AG08395 (cell line): ENCODE measurements around the gene ARNT2.
"Not testable (repeated sequence)": the region's sequence is repeated elsewhere in the genome, so short reads cannot be mapped to it uniquely, and the experiment has no call there.

Experiments
- DNase-seq: peaks from one replicate; pipeline ENCODE4 v3.0.0; 2012; ENCODE audit warnings: mixed read lengths, low spot score

The ARNT2 gene

GRCh38 chr15:80615783-80616391, 211.7 kb downstream of the ARNT2 start:
- peak; percentile 70 for DNase-seq

GRCh38 chr15:80618685-80619400, 214.7 kb downstream of the ARNT2 start:
- DNase-seq, result peak; percentile 39

DNA sequence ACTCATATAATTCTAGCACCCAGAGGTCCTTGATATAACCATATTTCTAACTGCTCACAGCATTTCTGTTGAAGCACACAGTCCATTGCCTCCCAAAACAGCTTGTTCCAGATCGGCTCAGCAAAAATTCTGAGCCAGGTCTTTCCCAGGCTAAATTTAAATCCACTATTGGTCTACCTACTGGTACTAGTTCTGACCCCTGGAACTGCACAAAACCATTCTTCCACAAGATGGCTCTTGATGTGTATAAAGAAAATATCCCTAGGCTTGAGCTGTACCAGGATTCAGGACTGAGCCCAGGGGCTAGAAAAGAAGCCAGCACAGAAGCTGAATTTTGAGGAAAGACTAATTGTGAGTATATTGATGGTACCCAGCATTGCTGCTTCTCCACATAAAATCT, 215.5 kb downstream of the ARNT2 start:
- peak; percentile 43 for DNase-seq

DNA sequence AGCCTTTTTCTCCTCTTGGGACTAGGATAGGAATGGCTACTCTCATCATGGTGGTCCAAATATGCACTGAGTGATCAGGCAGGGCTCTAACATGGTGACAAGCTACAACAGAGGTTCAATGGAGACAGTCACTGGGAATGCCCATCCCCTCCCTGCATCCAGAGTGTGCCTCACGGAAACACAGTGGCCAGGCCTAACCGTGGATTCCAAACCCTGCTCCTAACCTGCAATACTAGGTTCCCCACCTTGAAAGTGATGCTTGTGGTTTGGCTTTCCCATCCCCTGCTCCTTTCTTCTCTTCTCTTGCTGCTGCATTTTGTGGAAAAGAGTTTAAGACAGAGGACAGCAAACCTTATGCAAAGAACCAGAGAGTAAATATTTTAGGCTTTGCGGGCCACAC, 216.0 kb downstream of the ARNT2 start:
- DNase-seq, result no peak

- no peak for DNase-seq
Observed at GRCh38 chr15:80620931-80621330, 216.7 kb downstream of the ARNT2 start.

- no peak for DNase-seq
Observed at GRCh38 chr15:80626643-80627120, 222.5 kb downstream of the ARNT2 start.

GRCh38 chr15:80629355-80629754, 225.2 kb downstream of the ARNT2 start:
- DNase-seq, result no peak

DNA sequence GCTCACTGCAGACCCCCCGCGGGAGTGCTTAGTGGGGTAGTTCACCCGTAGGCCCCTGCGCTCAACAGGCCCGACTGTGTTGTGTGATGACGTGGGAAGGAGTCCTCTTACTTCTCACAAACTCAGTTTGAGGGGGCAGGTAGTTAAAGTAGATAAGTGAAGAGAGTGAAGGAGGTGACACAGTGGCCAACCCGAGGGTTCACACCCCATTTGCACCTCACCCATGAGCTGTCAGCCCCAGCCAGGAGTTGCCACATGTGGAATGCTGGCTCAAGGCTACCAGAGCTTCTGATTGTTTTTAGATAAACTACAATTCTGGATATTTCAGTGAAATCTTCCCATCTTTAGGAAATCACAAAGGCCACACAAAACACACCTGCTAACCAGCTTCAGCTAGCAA, 226.8 kb downstream of the ARNT2 start:
- no peak for DNase-seq

GRCh38 chr15:80633221-80633620, 229.0 kb downstream of the ARNT2 start:
- DNase-seq, result no peak

DNA sequence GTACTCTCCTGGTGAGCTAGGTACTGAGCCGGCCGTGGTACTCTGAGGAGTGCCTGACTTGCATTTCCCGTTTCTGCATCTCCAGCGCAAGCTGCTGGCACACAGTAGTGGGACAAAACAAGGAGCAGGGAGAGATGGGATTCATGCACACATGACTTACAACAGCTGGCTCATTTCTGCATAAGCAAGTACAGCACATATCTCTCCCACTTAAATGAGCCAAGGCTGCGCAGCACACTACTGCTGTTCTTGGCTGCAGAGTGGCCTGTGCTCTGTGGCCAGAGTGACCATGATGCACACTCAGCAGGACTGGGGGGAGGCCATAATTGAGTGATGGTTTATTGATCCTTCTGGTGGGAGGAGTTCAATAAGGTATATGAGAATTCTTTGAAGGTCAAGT, 231.8 kb downstream of the ARNT2 start:
- DNase-seq, result no peak

DNA sequence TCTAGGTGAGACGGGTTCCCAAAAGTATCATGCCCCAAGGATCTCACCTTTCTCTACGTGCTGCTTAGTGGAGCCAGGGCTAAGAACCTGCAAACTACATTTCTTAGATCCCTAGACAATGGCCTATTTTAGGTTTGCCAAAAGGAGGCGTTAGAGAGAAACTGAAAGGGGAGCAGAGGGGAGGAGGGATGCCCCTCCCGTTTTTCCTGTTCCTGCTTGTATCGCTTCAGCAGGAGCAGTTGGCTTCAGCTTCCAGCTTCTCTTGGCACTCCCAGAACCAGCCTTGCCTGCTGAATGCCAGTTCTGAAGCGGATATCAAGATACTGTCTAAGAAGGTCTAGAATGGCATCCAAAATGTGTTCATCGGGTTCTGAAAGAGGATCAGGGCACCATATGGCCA, 232.5 kb downstream of the ARNT2 start:
- DNase-seq, result no peak

- DNase-seq, result no peak
Observed at GRCh38 chr15:80637747-80638146, 233.6 kb downstream of the ARNT2 start.

DNA sequence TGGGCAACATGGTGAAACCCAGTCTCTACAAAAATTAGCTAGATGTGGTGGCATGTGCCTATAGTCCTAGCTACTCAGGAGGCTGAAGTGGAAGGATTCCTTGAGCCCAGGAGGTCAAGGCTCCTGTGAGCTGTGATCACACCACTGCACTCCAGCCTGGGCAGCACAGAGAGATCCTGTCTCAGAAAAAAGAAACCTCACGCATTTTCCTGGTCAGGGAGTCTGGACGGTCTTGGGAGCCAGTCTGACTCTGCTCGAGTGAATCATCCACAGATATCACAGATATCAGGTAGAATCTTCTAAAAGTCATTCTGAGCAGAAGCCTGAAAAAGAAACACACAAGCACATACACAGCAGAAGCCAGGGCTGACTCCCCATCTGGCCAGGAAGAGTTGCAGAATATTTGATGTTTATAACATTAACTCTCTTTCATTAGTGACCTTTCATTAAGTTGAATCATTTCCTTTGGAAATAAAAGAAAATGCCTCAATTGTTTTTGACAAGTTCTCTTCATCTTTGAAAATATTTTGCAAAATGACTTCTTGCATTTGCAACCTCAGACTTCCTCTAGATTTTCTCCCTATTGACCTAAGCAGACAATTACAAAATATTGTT, 234.5 kb downstream of the ARNT2 start:
- no peak for DNase-seq

DNA sequence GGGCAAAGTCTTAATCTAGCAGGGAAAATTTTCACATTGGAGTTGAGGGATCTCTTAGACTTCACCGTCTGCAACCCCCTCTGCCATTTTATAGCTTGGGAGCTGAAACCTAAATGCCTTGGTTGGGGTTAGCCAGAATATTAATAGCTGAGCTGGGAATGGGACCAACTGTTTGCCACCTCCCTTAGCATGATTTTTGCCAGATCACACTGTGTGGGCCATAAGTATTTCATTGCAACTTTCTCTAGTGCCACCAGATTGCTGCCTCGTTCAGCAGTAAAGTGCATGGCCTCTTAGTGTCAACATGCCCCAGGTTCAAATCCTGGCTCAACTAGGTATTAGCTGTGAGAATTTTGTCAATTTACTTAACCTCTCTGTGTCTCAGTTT, 235.0 kb downstream of the ARNT2 start:
- no peak for DNase-seq

- no peak for DNase-seq
Observed at GRCh38 chr15:80640531-80641121, 236.4 kb downstream of the ARNT2 start.

DNA sequence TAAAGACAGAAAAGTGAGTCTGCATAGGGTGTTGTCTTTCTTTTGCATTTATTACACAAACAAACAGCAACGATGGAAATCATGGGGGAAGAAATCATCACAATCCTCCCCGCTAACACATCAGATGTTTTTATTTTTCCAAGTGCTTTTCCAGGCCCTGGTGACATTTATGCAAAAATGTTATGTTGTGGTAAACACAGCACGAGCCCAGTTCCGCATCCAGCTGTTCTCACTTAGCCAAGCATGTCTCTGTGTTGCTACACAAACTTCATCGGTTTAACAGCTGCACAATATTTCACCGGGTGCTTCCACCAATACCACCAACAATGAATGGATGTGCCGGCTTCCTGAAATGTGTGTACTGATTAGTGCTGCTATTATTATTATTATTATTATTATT, 237.2 kb downstream of the ARNT2 start:
- DNase-seq, result peak; percentile 30

DNA sequence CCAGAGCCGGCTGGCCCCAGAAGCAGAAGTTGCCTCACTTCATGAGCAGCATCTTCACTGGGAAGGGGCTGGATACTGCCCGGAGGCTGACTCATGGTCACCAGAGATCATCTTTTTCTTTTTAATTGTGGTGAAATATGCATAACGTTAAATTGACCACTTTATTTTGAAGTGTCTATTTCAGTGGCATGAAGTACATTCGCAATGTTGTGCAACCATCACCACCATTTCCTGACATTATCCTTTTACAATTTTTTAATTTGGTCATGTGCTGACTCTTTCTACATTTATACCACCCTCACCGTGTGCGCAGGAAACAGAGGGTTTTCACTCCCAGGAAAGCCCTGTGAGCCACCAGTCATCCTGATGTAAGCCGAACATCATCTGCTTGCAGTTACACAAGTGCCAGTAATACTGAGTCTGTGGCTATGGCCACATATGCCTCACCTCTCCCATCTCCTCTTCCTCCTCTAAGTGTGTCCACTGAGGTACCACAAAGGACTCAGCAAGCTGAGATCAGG, 239.3 kb downstream of the ARNT2 start:
- DNase-seq, result peak; percentile 71

- peak; percentile 17 for DNase-seq
Observed at GRCh38 chr15:80645494-80646065, 241.4 kb downstream of the ARNT2 start.

GRCh38 chr15:80647424-80647823, 243.2 kb downstream of the ARNT2 start:
- not testable (repeated sequence) for DNase-seq
